CD4-positive, alpha-beta T cell treated with Interferon gamma for 1 hour (primary cell): ENCODE measurements around the gene CALCOCO2.
"Not testable (repeated sequence)": the region's sequence is repeated elsewhere in the genome, so short reads cannot be mapped to it uniquely, and the experiment has no call there.

Experiments
- DNase-seq: peaks from one replicate; pipeline ENCODE4 v3.0.0-alpha.2; 2020

Gene CALCOCO2

GRCh38 chr17:48825446-48826381 is 5.1 kb upstream of the CALCOCO2 start:
- DNase-seq = no peak

- no peak for DNase-seq
Observed at GRCh38 chr17:48831549-48831883, 681 bp downstream of the CALCOCO2 start.

- DNase-seq = no peak
Observed at GRCh38 chr17:48834973-48835372, 4.1 kb downstream of the CALCOCO2 start.

- no peak for DNase-seq
Observed at GRCh38 chr17:48835971-48836370, 5.1 kb downstream of the CALCOCO2 start.

- DNase-seq = not testable (repeated sequence)
Observed at GRCh38 chr17:48837458-48837857, 6.6 kb downstream of the CALCOCO2 start.

- DNase-seq = no peak
Observed at GRCh38 chr17:48840441-48840840, 9.6 kb downstream of the CALCOCO2 start.

GRCh38 chr17:48841395-48841831 is 10.6 kb downstream of the CALCOCO2 start:
- peak; percentile 10 for DNase-seq

GRCh38 chr17:48842746-48843145 is 11.9 kb downstream of the CALCOCO2 start:
- no peak for DNase-seq

- DNase-seq = no peak
Observed at GRCh38 chr17:48843187-48843900, 12.5 kb downstream of the CALCOCO2 start.

GRCh38 chr17:48850792-48851323 is 20.0 kb downstream of the CALCOCO2 start:
- no peak for DNase-seq

- no peak for DNase-seq
Observed at GRCh38 chr17:48854774-48855476, 24.1 kb downstream of the CALCOCO2 start.

- no peak for DNase-seq
Observed at GRCh38 chr17:48856122-48856821, 25.4 kb downstream of the CALCOCO2 start.

GRCh38 chr17:48860034-48860433 is 29.2 kb downstream of the CALCOCO2 start:
- no peak for DNase-seq

- no peak for DNase-seq
Observed at GRCh38 chr17:48860456-48860855, 29.6 kb downstream of the CALCOCO2 start.

- no peak for DNase-seq
Observed at GRCh38 chr17:48868916-48869500, 38.2 kb downstream of the CALCOCO2 start.

GRCh38 chr17:48869821-48870318 is 39.0 kb downstream of the CALCOCO2 start:
- DNase-seq = no peak

GRCh38 chr17:48871035-48871550 is 40.3 kb downstream of the CALCOCO2 start:
- no peak for DNase-seq

- no peak for DNase-seq
Observed at GRCh38 chr17:48871551-48872351, 40.9 kb downstream of the CALCOCO2 start.

- DNase-seq = not testable (repeated sequence)
Observed at GRCh38 chr17:48872409-48872808, 41.6 kb downstream of the CALCOCO2 start.

GRCh38 chr17:48873209-48873608 is 42.4 kb downstream of the CALCOCO2 start:
- no peak for DNase-seq
